ENCODE data around the gene PCDHB2.
"Not testable (repeated sequence)": the region's sequence is repeated elsewhere in the genome, so short reads cannot be mapped to it uniquely, and the experiment has no call there.

PCDHB2 gene

GRCh38 chr5:141094481-141095262 lies at the start of gene PCDHB2:
Gene PCDHB2, plus strand, starts transcription at chr5:141094615. Its CDS starts 176 bp downstream, at chr5:141094791.
- Mint-ChIP-seq H3K9me3 (peaks cover 16% of the 10 kb centered on the region), H3K4me1 (no peaks in the 10 kb centered on the region), H3K4me3 (no peak within 1 kb of the TSS), H3K27me3 (peaks cover 51% of the 10 kb centered on the region), H3K27ac (no peak within 1 kb of the TSS), H3K36me3 (no peaks in the 10 kb centered on the region)
- ATAC-seq: no peak

- Mint-ChIP-seq H3K27me3 (peaks cover 15% of the 10 kb centered on the region), H3K4me3 (no peak within 1 kb of the TSS), H3K36me3 (no peaks in the 10 kb centered on the region)
Measured at GRCh38 chr5:141050622-141051520, 43.5 kb upstream of the PCDHB2 start, which contains the start of gene PCDHB1. Gene PCDHB1, plus strand, starts transcription at chr5:141051374. Its CDS starts 97 bp downstream, at chr5:141051471.

GRCh38 chr5:141051521-141051866 lies 42.9 kb upstream of the PCDHB2 start:
- Mint-ChIP-seq H3K9me3 (no peaks in the 10 kb centered on the region), H3K27me3 (peaks cover 11% of the 10 kb centered on the region), H3K27ac (no peak overlapping the region), H3K4me3 (no peak overlapping the region), H3K4me1 (no peaks in the 10 kb centered on the region), H3K36me3 (no peaks in the 10 kb centered on the region)
- ATAC-seq: no peak

More at GRCh38 chr5:141050622-141051520, 43.5 kb upstream of the PCDHB2 start, which contains the start of gene PCDHB1:
- Mint-ChIP-seq H3K4me1 (no peaks in the 10 kb centered on the region), H3K9me3 (no peaks in the 10 kb centered on the region), H3K27ac (no peak within 1 kb of the TSS)
- ATAC-seq: no peak

GRCh38 chr5:141077826-141078225 lies 16.6 kb upstream of the PCDHB2 start:
- Mint-ChIP-seq H3K4me1 (no peaks in the 10 kb centered on the region), H3K27me3 (no peaks in the 10 kb centered on the region), H3K4me3 (no peak overlapping the region), H3K27ac (no peak overlapping the region), H3K36me3 (no peaks in the 10 kb centered on the region), H3K9me3 (peaks cover 5% of the 10 kb centered on the region)
- ATAC-seq: no peak

GRCh38 chr5:141082228-141082627 lies 12.2 kb upstream of the PCDHB2 start:
- Mint-ChIP-seq H3K27ac (no peak overlapping the region), H3K27me3 (peaks cover 13% of the 10 kb centered on the region), H3K4me1 (no peaks in the 10 kb centered on the region), H3K9me3 (peaks cover 7% of the 10 kb centered on the region), H3K36me3 (no peaks in the 10 kb centered on the region), H3K4me3 (no peak overlapping the region)
- ATAC-seq: no peak

GRCh38 chr5:141084487-141084989 lies 9.9 kb upstream of the PCDHB2 start:
- ATAC-seq: no peak
- no peak overlapping the region for H3K27ac Mint-ChIP-seq
- H3K36me3 Mint-ChIP-seq: no peaks in the 10 kb centered on the region
- H3K4me1 Mint-ChIP-seq: no peaks in the 10 kb centered on the region
- H3K9me3 Mint-ChIP-seq: peaks cover 7% of the 10 kb centered on the region
- peaks cover 13% of the 10 kb centered on the region for H3K27me3 Mint-ChIP-seq
- peak overlapping the region; percentile 77 for H3K4me3 Mint-ChIP-seq

GRCh38 chr5:141095263-141095641 lies 837 bp downstream of the PCDHB2 start:
- H3K27me3 Mint-ChIP-seq: peaks cover 51% of the 10 kb centered on the region
- H3K4me1 Mint-ChIP-seq: no peaks in the 10 kb centered on the region
- no peak overlapping the region for H3K4me3 Mint-ChIP-seq
- ATAC-seq: no peak
- no peaks in the 10 kb centered on the region for H3K36me3 Mint-ChIP-seq
- H3K27ac Mint-ChIP-seq: no peak overlapping the region
- peaks cover 16% of the 10 kb centered on the region for H3K9me3 Mint-ChIP-seq

- H3K27me3 Mint-ChIP-seq: peaks cover 54% of the 10 kb centered on the region
- H3K4me1 Mint-ChIP-seq, H3K4me3 Mint-ChIP-seq, ATAC-seq, H3K27ac Mint-ChIP-seq, H3K36me3 Mint-ChIP-seq: not testable (repeated sequence)
- H3K9me3 Mint-ChIP-seq: peaks cover 16% of the 10 kb centered on the region
Measured at GRCh38 chr5:141096181-141096580, 1.8 kb downstream of the PCDHB2 start.

GRCh38 chr5:141096586-141096985 lies 2.2 kb downstream of the PCDHB2 start:
- Mint-ChIP-seq H3K9me3 (peaks cover 16% of the 10 kb centered on the region), H3K27me3 (peaks cover 54% of the 10 kb centered on the region)
- H3K36me3 Mint-ChIP-seq, ATAC-seq, H3K4me3 Mint-ChIP-seq, H3K4me1 Mint-ChIP-seq, H3K27ac Mint-ChIP-seq: not testable (repeated sequence)

- no peaks in the 10 kb centered on the region for H3K36me3 Mint-ChIP-seq
- no peak for ATAC-seq
- peaks cover 6% of the 10 kb centered on the region for H3K9me3 Mint-ChIP-seq
- H3K4me3 Mint-ChIP-seq: no peak within 1 kb of the TSS
- H3K4me1 Mint-ChIP-seq: no peaks in the 10 kb centered on the region
- no peak within 1 kb of the TSS for H3K27ac Mint-ChIP-seq
- peaks cover 20% of the 10 kb centered on the region for H3K27me3 Mint-ChIP-seq
Measured at GRCh38 chr5:141100243-141100805, 5.9 kb downstream of the PCDHB2 start, which contains the start of gene PCDHB3. Gene PCDHB3, plus strand, starts transcription at chr5:141100473. Its CDS starts 177 bp downstream, at chr5:141100650.

GRCh38 chr5:141101059-141101458 lies 6.6 kb downstream of the PCDHB2 start:
- H3K4me3 Mint-ChIP-seq: no peak overlapping the region
- no peaks in the 10 kb centered on the region for H3K4me1 Mint-ChIP-seq
- H3K27me3 Mint-ChIP-seq: peaks cover 19% of the 10 kb centered on the region
- H3K27ac Mint-ChIP-seq: no peak overlapping the region
- peaks cover 6% of the 10 kb centered on the region for H3K9me3 Mint-ChIP-seq
- no peaks in the 10 kb centered on the region for H3K36me3 Mint-ChIP-seq
- ATAC-seq: no peak

- not testable (repeated sequence) for H3K4me3 Mint-ChIP-seq, H3K36me3 Mint-ChIP-seq, H3K4me1 Mint-ChIP-seq, H3K9me3 Mint-ChIP-seq, ATAC-seq, H3K27ac Mint-ChIP-seq
- H3K27me3 Mint-ChIP-seq: peaks cover 19% of the 10 kb centered on the region
Measured at GRCh38 chr5:141102070-141102469, 7.7 kb downstream of the PCDHB2 start.

GRCh38 chr5:141102471-141102870 lies 8.1 kb downstream of the PCDHB2 start:
- ATAC-seq, H3K27ac Mint-ChIP-seq, H3K4me1 Mint-ChIP-seq, H3K36me3 Mint-ChIP-seq, H3K4me3 Mint-ChIP-seq, H3K9me3 Mint-ChIP-seq: not testable (repeated sequence)
- H3K27me3 Mint-ChIP-seq: peaks cover 19% of the 10 kb centered on the region

GRCh38 chr5:141105350-141105749 lies 10.9 kb downstream of the PCDHB2 start:
- H3K4me1 Mint-ChIP-seq: no peaks in the 10 kb centered on the region
- ATAC-seq: no peak
- H3K27me3 Mint-ChIP-seq: peaks cover 5% of the 10 kb centered on the region
- no peak overlapping the region for H3K27ac Mint-ChIP-seq
- no peaks in the 10 kb centered on the region for H3K36me3 Mint-ChIP-seq
- no peak overlapping the region for H3K4me3 Mint-ChIP-seq
- H3K9me3 Mint-ChIP-seq: peaks cover 4% of the 10 kb centered on the region

GRCh38 chr5:141119250-141119649 lies 24.8 kb downstream of the PCDHB2 start:
- H3K4me1 Mint-ChIP-seq: no peaks in the 10 kb centered on the region
- H3K36me3 Mint-ChIP-seq: no peaks in the 10 kb centered on the region
- no peak for ATAC-seq
- no peak overlapping the region for H3K27ac Mint-ChIP-seq
- H3K27me3 Mint-ChIP-seq: peaks cover 23% of the 10 kb centered on the region
- H3K9me3 Mint-ChIP-seq: peaks cover 20% of the 10 kb centered on the region
- no peak overlapping the region for H3K4me3 Mint-ChIP-seq
